Stimulated activated CD4-positive, alpha-beta T cell treated with anti-CD3 and anti-CD28 coated beads, Interleukin-15, amount 100 ng/mL, for 24 hours (primary cell): ENCODE data around the gene MTMR4.
A peak's percentile ranks its signal among the peaks of the same experiment; 100 is the strongest.
"Not testable (repeated sequence)": the region's sequence is repeated elsewhere in the genome, so short reads cannot be mapped to it uniquely, and the experiment has no call there.

Experiments
- DNase-seq: peaks from one replicate; pipeline ENCODE4 v3.0.0-alpha.2; 2020

The MTMR4 gene

GRCh38 chr17:58513965-58514769 lies at the start of gene MTMR4:
Gene MTMR4, minus strand, starts transcription at chr17:58514638. Its CDS starts 231 bp downstream, at chr17:58514407.
- DNase-seq, result peak; percentile 85

DNA sequence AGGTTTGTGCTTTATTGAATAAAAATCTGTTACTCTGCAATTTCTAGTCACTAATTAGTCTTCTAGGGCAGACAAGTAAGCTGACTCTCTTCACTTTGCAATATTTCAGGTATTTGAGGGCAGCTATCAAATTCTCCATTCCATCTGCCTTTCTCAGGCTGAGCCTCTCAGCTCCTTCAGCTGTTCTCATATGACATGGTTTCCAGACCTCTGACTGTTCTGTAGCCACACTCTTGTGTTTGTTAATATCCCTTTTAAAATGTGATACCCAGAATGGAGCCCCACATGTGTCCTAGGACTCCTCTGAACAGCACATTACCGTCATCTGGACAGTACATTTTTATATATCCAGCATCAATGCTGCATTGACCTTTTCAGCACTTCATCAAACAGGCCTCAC lies 46.1 kb upstream of the MTMR4 start:
- no peak for DNase-seq

DNA sequence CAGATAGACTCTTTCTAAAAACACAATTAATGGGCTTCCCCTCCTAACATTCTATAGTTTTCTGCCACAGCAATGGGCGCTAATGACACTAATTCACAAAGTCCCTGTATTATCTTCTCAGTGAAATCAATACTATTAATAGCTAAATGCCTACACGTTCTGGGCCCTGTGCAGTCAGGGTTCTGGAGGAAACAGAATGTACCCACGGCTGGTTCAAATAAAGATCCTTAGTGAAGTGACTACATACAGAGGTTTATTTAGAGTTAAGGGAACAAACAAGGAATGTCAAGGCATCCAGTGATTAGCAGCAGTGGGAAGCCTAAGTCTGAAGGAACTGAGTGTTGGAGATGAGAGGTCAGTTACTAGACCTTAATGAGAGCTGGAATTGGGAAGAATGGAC lies 43.5 kb upstream of the MTMR4 start:
- DNase-seq, result no peak

- no peak for DNase-seq
Measured at GRCh38 chr17:58556833-58557250, 42.4 kb upstream of the MTMR4 start.

DNA sequence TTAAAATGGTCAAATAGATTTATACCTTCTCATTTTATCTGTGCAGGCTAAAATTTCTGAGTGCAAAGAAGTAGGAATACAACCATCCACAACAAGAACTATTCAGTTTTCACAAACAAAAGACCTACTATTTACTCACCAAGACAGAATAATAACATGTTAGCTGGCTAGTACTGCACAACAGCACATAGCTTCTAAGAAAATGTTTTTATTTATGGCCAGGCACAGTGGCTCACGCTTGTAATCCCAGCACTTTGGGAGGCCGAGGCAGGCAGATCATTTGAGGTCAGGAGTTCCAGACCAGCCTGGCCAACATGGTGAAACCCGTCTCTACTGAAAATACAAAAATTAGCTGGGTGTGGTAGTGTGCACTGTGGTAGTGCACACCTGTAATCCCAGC lies 40.7 kb upstream of the MTMR4 start:
- not testable (repeated sequence) for DNase-seq

- no peak for DNase-seq
Measured at GRCh38 chr17:58541249-58541648, 26.8 kb upstream of the MTMR4 start.

- DNase-seq, result no peak
Measured at GRCh38 chr17:58539698-58540097, 25.3 kb upstream of the MTMR4 start.

- no peak for DNase-seq
Measured at GRCh38 chr17:58538811-58539409, 24.5 kb upstream of the MTMR4 start.

DNA sequence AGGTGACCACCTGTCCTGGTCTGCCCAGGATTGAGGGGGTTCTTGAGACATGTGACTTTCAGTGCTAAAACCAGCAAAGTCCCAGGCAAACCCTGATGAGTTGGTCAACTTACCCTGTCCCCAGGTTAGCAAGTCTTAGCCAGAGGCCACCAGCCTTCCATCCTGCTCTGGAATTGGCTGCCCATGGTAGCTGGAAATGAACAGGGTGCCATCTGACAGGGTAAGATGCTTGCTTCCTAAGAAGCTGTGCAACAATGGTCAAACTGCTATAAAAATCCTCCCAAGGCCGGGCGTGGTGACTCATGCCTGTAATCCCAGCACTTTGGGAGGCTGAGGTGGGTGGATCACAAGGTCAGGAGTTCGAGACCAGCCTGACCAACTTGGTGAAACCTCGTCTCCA lies 22.8 kb upstream of the MTMR4 start:
- DNase-seq, result no peak

DNA sequence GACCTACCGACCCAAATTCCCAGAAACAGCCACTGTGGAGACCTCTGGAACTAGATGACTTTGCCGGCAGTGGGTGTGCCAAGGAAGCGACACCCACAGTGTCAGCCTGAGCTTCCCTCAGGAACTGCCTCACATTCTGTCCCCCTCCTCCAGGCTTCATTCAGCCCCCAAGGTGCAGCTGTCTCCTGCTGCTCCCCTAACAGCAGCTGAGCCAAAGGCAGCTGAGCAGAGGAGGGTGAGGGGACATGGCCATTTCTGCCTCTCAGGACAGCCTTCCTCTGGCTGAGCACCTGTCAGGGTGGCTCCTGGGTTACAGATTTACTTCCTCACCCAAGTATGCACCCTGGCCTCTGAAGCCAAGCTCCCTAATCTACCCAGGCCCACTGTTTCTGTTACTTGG lies 22.1 kb upstream of the MTMR4 start:
- no peak for DNase-seq

DNA sequence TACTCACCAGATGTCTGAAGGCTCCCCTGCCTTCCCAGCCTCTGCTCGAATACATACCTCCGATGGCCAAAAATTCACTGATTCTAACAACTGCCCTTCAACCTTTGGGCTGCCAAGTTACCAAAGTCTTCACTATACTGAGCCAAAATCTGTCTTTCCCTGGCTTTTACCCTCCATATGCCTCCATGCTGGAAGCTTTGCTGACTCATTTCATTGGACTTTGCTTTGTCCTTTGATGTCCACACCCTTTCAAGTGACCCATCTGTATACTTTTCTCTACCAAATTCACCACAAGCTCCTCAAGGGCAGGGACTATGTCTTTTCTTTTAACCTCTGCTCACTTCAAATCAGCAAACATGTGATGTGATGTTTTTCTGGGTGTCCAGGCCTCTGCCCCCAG lies 21.0 kb upstream of the MTMR4 start:
- DNase-seq, result no peak

GRCh38 chr17:58534901-58535421 lies 20.5 kb upstream of the MTMR4 start:
- DNase-seq, result no peak

GRCh38 chr17:58534331-58534730 lies 19.9 kb upstream of the MTMR4 start:
- DNase-seq, result no peak

- DNase-seq, result no peak
Measured at GRCh38 chr17:58533616-58534188, 19.3 kb upstream of the MTMR4 start.

- DNase-seq, result no peak
Measured at GRCh38 chr17:58532555-58532951, 18.1 kb upstream of the MTMR4 start.

- peak; percentile 72 for DNase-seq
Measured at GRCh38 chr17:58531661-58532554, 17.5 kb upstream of the MTMR4 start.

DNA sequence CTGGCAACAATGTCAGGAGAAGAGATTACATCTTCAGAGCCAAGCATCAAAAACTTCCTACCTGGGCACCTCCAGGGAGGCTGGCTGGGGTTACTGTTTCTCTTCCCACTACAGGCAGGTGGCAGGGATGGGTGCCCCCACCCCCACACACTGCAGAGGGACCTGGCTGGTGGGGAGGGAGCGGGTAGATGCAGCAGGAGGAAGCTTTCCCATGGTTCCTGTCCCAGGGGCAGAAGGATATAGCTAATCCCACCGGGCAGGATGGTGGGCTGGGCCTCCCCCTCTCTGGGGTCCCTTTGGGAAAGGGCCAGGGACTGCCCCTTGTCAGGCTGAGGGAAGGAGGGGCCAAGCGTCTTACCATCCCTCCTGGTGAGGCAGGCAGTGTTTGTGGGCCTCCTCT lies 16.7 kb upstream of the MTMR4 start:
- DNase-seq, result no peak

- no peak for DNase-seq
Measured at GRCh38 chr17:58530655-58531054, 16.2 kb upstream of the MTMR4 start.

- no peak for DNase-seq
Measured at GRCh38 chr17:58529275-58529674, 14.8 kb upstream of the MTMR4 start.

- DNase-seq, result no peak
Measured at GRCh38 chr17:58528443-58528842, 14.0 kb upstream of the MTMR4 start.

- DNase-seq, result no peak
Measured at GRCh38 chr17:58527949-58528348, 13.5 kb upstream of the MTMR4 start.

- DNase-seq, result no peak
Measured at GRCh38 chr17:58527306-58527705, 12.9 kb upstream of the MTMR4 start.

- no peak for DNase-seq
Measured at GRCh38 chr17:58525239-58525638, 10.8 kb upstream of the MTMR4 start.
